SU-DHL-6 (cell line): Measurements from ENCODE around the gene ZNF682.
"Not testable (repeated sequence)": the region's sequence is repeated elsewhere in the genome, so short reads cannot be mapped to it uniquely, and the experiment has no call there.

ENCODE experiments used
- H2AFZ ChIP-seq: fragments of 200-600 bp; sonication (generic); 2 replicates; pipeline ENCODE4 v1.6.1; 2014; ENCODE audit warnings: low read depth, mild to moderate bottlenecking, moderate library complexity, mixed read lengths, antibody characterized with exemption, low read length; ENCODE audit not compliant: severe bottlenecking
- H3F3A ChIP-seq: fragments of 200-600 bp; shearing (Covaris generic); 2 replicates; pipeline ENCODE4 v1.6.0; 2016; ENCODE audit warnings: antibody characterized with exemption, mild to moderate bottlenecking; ENCODE audit not compliant: insufficient read depth
- H3K27ac ChIP-seq: fragments of 200-600 bp; sonication (generic); 2 replicates; pipeline ENCODE4 v1.5.1; 2016; ENCODE audit warnings: low read depth, mild to moderate bottlenecking, low read length, moderate library complexity, mixed read lengths
- H3K27me3 ChIP-seq: fragments of 200-600 bp; sonication (generic), shearing (Covaris generic); 2 replicates; pipeline ENCODE4 v1.6.0; 2014; ENCODE audit warnings: mild to moderate bottlenecking, low read length
- H3K36me3 ChIP-seq: fragments of 200-600 bp; sonication (generic); 2 replicates; pipeline ENCODE4 v1.6.1; 2014; ENCODE audit warnings: mild to moderate bottlenecking, low read length, mixed read lengths
- H3K4me2 ChIP-seq: fragments of 300-600, 200-600 bp; shearing (Covaris generic), sonication (generic); 2 replicates; pipeline ENCODE4 v1.6.0; 2014; ENCODE audit warnings: low read length, low read depth, mild to moderate bottlenecking; ENCODE audit not compliant: poor library complexity, severe bottlenecking
- H3K4me3 ChIP-seq: fragments of 200-600 bp; sonication (generic); 2 replicates; pipeline ENCODE4 v1.5.1; 2014; ENCODE audit warnings: antibody characterized with exemption, low read length, mild to moderate bottlenecking, mixed read lengths; ENCODE audit not compliant: insufficient read depth, poor library complexity, severe bottlenecking
- H3K79me2 ChIP-seq: fragments of 200-600 bp; sonication (generic); 2 replicates; pipeline ENCODE4 v1.6.1; 2014; ENCODE audit warnings: mild to moderate bottlenecking, low read length, moderate library complexity; ENCODE audit not compliant: insufficient read depth
- H3K9ac ChIP-seq: fragments of 200-600 bp; sonication (generic); 2 replicates; pipeline ENCODE4 v1.7.0; 2014; ENCODE audit warnings: mild to moderate bottlenecking, low read length
- H3K9me2 ChIP-seq: fragments of 200-600 bp; sonication (generic); replicated peaks from 2 replicates; pipeline ENCODE4 v1.6.1; 2014; ENCODE audit warnings: low read length; ENCODE audit not compliant: insufficient read depth
- H3K9me3 ChIP-seq: fragments of 200-600 bp; sonication (generic); 2 replicates; pipeline ENCODE4 v1.6.1; 2014; ENCODE audit warnings: low read length, mixed read lengths; ENCODE audit not compliant: insufficient read depth
- H4K20me1 ChIP-seq: fragments of 200-600 bp; sonication (generic); 2 replicates; pipeline ENCODE4 v1.6.1; 2014; ENCODE audit warnings: low read depth, mild to moderate bottlenecking, antibody characterized with exemption, low read length, moderate library complexity, mixed read lengths
- EZH2phosphoT487 ChIP-seq: fragments of 200-600 bp; sonication (generic), shearing (Covaris generic); conservative IDR thresholded peaks from 2 replicates; pipeline ENCODE4 v1.6.1; 2018; ENCODE audit warnings: mild to moderate bottlenecking, antibody characterized with exemption, low read length, moderate library complexity, mixed read lengths
- TF ChIP-seq, protein P1 (sequence below): fragments of 200-600 bp; sonication (generic); IDR thresholded peaks from one replicate; pipeline ENCODE4 v1.5.1; 2017; ENCODE audit warnings: antibody characterized with exemption, mild to moderate bottlenecking, low read length, moderate library complexity; ENCODE audit not compliant: insufficient read depth, poor library complexity, severe bottlenecking

Gene ZNF682

DNA sequence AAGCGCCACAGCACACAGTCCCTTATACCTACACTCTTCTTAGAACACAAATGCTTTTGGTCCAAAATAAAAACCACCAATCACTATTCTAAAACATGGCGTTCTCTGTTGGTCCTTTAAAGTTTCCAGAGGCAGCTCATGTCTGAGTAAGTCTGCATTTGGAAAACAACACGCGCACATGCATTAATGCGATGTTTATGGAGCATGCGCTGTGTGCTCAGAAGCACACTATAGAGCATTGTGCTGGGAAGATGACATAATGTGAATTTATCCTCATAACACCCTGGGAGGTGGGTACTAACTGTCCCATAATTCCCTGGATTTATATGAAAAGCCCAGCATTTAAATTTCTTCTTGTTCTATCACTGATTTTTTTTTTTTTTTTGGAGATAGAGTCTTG lies 10.7 kb downstream of the ZNF682 start:
- TF ChIP-seq EZH2phosphoT487, result no peak
- TF ChIP-seq, protein P1, sequence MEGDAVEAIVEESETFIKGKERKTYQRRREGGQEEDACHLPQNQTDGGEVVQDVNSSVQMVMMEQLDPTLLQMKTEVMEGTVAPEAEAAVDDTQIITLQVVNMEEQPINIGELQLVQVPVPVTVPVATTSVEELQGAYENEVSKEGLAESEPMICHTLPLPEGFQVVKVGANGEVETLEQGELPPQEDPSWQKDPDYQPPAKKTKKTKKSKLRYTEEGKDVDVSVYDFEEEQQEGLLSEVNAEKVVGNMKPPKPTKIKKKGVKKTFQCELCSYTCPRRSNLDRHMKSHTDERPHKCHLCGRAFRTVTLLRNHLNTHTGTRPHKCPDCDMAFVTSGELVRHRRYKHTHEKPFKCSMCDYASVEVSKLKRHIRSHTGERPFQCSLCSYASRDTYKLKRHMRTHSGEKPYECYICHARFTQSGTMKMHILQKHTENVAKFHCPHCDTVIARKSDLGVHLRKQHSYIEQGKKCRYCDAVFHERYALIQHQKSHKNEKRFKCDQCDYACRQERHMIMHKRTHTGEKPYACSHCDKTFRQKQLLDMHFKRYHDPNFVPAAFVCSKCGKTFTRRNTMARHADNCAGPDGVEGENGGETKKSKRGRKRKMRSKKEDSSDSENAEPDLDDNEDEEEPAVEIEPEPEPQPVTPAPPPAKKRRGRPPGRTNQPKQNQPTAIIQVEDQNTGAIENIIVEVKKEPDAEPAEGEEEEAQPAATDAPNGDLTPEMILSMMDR, result no peak
- Histone ChIP-seq H2AFZ (no peak overlapping the region), H3K9me2 (no peaks in the 10 kb centered on the region), H4K20me1 (no peaks in the 10 kb centered on the region), H3K9me3 (no peaks in the 10 kb centered on the region), H3K9ac (no peak overlapping the region), H3K79me2 (peaks cover 23% of the 10 kb centered on the region), H3K27ac (no peak overlapping the region), H3F3A (no peaks in the 10 kb centered on the region), H3K27me3 (no peaks in the 10 kb centered on the region), H3K36me3 (no peaks in the 10 kb centered on the region), H3K4me3 (no peak overlapping the region), H3K4me2 (no peak overlapping the region)

DNA sequence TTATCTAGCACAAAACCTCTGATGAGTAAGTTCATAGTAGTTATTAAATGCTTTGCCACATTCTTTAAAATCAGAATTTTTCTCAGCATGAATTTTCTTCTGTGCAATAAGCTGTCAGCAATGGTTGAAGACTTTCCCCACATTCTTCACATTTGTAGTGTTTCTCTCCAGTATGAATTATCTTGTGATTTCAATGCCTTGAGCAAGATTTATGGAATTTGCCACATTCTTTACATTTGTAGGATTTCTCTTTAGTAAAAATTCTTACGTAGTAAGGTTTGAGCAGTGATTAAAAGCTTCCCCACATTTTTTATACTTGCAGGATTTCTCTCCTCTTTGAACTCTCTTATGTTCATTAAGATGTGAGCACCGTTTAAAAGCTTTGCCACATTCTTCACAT lies 33.6 kb downstream of the ZNF682 start:
- no peaks in the 10 kb centered on the region for H4K20me1 ChIP-seq
- H3K4me2 ChIP-seq, result no peak overlapping the region
- no peak overlapping the region for H3K4me3 ChIP-seq
- no peak overlapping the region for H3K9ac ChIP-seq
- H3K9me2 ChIP-seq, result no peaks in the 10 kb centered on the region
- peaks cover 56% of the 10 kb centered on the region for H3K36me3 ChIP-seq
- H2AFZ ChIP-seq, result no peak overlapping the region
- H3K79me2 ChIP-seq, result no peaks in the 10 kb centered on the region
- peaks cover 59% of the 10 kb centered on the region; the same call in 1 of the 2 replicates for H3K9me3 ChIP-seq
- H3F3A ChIP-seq, result no peaks in the 10 kb centered on the region
- H3K27me3 ChIP-seq, result no peaks in the 10 kb centered on the region
- no peak overlapping the region for H3K27ac ChIP-seq
- TF ChIP-seq, protein P1, result no peak
- TF ChIP-seq EZH2phosphoT487, result no peak

DNA sequence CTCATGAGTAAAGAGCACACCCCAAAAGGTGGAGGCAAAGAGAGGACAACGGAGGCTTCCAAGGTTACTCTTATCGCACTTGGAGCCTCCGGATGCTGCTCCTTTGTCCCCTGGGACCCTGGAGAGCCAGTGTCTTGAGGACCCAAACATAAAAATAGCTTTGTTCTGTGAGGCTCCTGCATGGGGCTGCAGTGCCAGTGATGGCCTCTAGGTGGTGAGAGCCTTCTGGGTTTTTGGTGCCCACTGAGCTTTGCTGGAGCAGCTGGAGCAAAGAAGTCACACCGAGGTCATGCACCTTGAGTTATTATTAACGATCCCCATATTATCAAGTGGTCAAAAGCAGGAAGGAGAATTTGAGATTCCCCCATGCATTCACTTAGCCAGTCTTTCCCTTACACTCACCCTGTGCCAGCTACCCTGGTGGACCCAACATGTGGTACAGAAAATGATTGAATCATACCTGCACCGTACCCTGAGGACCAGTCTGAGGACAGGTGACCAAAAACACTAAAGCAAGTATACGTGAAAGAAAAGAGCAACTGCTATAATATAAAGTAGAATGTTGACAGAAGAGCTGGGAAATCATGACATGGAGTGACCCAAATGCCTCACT lies 41.5 kb downstream of the ZNF682 start:
- H3K9me3 ChIP-seq, result no peaks in the 10 kb centered on the region
- TF ChIP-seq, protein P1, result peak; percentile 89
- no peak for TF ChIP-seq EZH2phosphoT487

DNA sequence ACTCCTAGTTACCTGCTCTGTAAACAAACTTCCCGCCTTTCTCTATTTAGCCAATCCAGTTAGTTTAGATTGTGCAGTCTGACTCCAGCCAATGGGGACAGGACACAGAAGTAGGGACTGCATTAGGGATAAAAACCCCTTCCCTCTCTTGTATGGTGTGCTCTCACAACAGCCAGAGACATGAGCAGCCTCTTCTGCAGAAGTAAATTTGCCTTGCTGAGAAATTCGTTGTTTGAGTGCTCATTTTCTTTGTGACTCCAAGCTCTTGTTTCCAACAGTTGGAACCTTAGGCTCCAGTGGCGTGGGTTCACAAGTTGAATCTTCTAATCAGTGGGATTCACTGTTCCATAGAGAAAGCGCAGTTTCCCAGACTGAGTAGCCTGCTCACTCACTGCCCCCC lies 72.4 kb downstream of the ZNF682 start:
- TF ChIP-seq, protein P1, result no peak
- no peak for TF ChIP-seq EZH2phosphoT487
- no peak overlapping the region for H2AFZ ChIP-seq

More for the DNA sequence above, 41.5 kb downstream of the ZNF682 start:
- no peaks in the 10 kb centered on the region for H3F3A ChIP-seq
- H3K36me3 ChIP-seq, result no peaks in the 10 kb centered on the region
- H3K9ac ChIP-seq, result no peak overlapping the region
- no peaks in the 10 kb centered on the region for H3K27me3 ChIP-seq
- no peaks in the 10 kb centered on the region for H3K9me2 ChIP-seq
- H3K27ac ChIP-seq, result no peak overlapping the region
- no peaks in the 10 kb centered on the region for H3K79me2 ChIP-seq
- no peaks in the 10 kb centered on the region for H4K20me1 ChIP-seq
- H2AFZ ChIP-seq, result no peak overlapping the region
- no peak overlapping the region for H3K4me2 ChIP-seq
- no peak overlapping the region for H3K4me3 ChIP-seq

DNA sequence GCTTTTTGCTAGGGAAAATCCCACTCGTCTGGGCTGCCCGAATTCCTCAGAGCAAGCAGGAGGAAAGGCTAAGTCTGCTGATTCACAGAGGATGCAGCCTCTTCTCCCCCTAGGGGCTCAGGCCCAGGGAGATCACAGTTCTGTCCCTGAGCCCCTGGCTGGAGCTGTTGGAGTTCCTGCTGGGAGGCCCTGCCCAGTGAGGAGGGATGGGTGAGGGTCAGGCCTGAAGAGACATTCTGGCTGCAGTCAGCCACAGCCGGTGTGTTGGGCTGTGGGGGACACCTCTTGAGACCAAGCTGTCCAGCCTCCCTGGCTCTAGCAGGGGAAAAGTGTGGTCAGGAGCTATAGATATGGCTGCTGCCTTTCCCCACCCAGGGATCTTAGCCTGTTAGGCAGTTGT lies 73.2 kb downstream of the ZNF682 start:
- H3K9me3 ChIP-seq, result peaks cover 16% of the 10 kb centered on the region; the same call in 1 of the 2 replicates
- H3K27ac ChIP-seq, H3K27me3 ChIP-seq, H3K36me3 ChIP-seq, H3K9me2 ChIP-seq, H3K9ac ChIP-seq, H2AFZ ChIP-seq, H4K20me1 ChIP-seq, H3K4me2 ChIP-seq, H3K4me3 ChIP-seq, H3K79me2 ChIP-seq, H3F3A ChIP-seq: not testable (repeated sequence)

More for the DNA sequence above, 72.4 kb downstream of the ZNF682 start:
- H3K4me2 ChIP-seq, result no peak overlapping the region
- no peak overlapping the region for H3K4me3 ChIP-seq
- no peaks in the 10 kb centered on the region for H3F3A ChIP-seq
- peaks cover 16% of the 10 kb centered on the region; the same call in 1 of the 2 replicates for H3K9me3 ChIP-seq
- no peak overlapping the region for H3K27ac ChIP-seq
- H3K36me3 ChIP-seq, result no peaks in the 10 kb centered on the region
- no peaks in the 10 kb centered on the region for H4K20me1 ChIP-seq
- H3K79me2 ChIP-seq, result no peaks in the 10 kb centered on the region
- H3K9me2 ChIP-seq, result no peaks in the 10 kb centered on the region
- H3K9ac ChIP-seq, result no peak overlapping the region
- no peaks in the 10 kb centered on the region for H3K27me3 ChIP-seq
